ENCODE measurements around the gene WIPI1.
"Not testable (repeated sequence)": the region's sequence is repeated elsewhere in the genome, so short reads cannot be mapped to it uniquely, and the experiment has no call there.

The WIPI1 gene

GRCh38 chr17:68383443-68384321, 73.6 kb downstream of the WIPI1 start:
- DNase-seq: no peak

GRCh38 chr17:68383120-68383442, 74.2 kb downstream of the WIPI1 start:
- no peak for DNase-seq

GRCh38 chr17:68382582-68383085, 74.7 kb downstream of the WIPI1 start:
- DNase-seq: no peak

- DNase-seq: no peak
Measured at GRCh38 chr17:68381076-68381900, 76.0 kb downstream of the WIPI1 start.

GRCh38 chr17:68379692-68380677, 77.3 kb downstream of the WIPI1 start:
- DNase-seq: no peak

- no peak for DNase-seq
Measured at GRCh38 chr17:68379177-68379510, 78.2 kb downstream of the WIPI1 start.

- no peak for DNase-seq
Measured at GRCh38 chr17:68378268-68379176, 78.8 kb downstream of the WIPI1 start.

- no peak for DNase-seq
Measured at GRCh38 chr17:68377771-68378267, 79.5 kb downstream of the WIPI1 start.

GRCh38 chr17:68376178-68376577, 81.1 kb downstream of the WIPI1 start:
- DNase-seq: not testable (repeated sequence)

- DNase-seq: no peak
Measured at GRCh38 chr17:68375566-68375965, 81.7 kb downstream of the WIPI1 start.
